Ectodermal cell (in vitro differentiated cells): Measurements from ENCODE around the gene GPR141.

ENCODE experiments used
- H3K27ac ChIP-seq: 2 replicates; pipeline ENCODE4 v1.7.0; 2013; ENCODE audit warnings: mild to moderate bottlenecking, low read depth, low read length; ENCODE audit not compliant: insufficient read depth, poor library complexity, severe bottlenecking
- H3K27me3 ChIP-seq: 2 replicates; pipeline ENCODE4 v1.7.0; 2013; ENCODE audit warnings: mild to moderate bottlenecking, low read length; ENCODE audit not compliant: insufficient read depth, control insufficient read depth, poor library complexity, severe bottlenecking
- H3K36me3 ChIP-seq: one replicate; pipeline ENCODE4 v1.7.0; 2013; ENCODE audit warnings: low read length; ENCODE audit not compliant: control insufficient read depth, insufficient read depth
- H3K4me1 ChIP-seq: one replicate; pipeline ENCODE4 v1.7.0; 2013; ENCODE audit warnings: low read length; ENCODE audit not compliant: control insufficient read depth, insufficient read depth
- H3K4me3 ChIP-seq: 2 replicates; pipeline ENCODE4 v1.7.0; 2013; ENCODE audit warnings: low read depth, low read length, control low read depth; ENCODE audit not compliant: insufficient read depth
- H3K9me3 ChIP-seq: 2 replicates; pipeline ENCODE4 v1.7.0; 2013; ENCODE audit warnings: mild to moderate bottlenecking, low read length, moderate library complexity; ENCODE audit not compliant: control insufficient read depth
- WGBS, 2 experiments: methylation state at CpG; one replicate each; pipeline ENCODE4 v1.1.7; 2013; ENCODE audit warnings: missing lambda C conversion rate in 2 of 2; 5-methylcytosine and 5-hydroxymethylcytosine counted together

Gene GPR141

DNA sequence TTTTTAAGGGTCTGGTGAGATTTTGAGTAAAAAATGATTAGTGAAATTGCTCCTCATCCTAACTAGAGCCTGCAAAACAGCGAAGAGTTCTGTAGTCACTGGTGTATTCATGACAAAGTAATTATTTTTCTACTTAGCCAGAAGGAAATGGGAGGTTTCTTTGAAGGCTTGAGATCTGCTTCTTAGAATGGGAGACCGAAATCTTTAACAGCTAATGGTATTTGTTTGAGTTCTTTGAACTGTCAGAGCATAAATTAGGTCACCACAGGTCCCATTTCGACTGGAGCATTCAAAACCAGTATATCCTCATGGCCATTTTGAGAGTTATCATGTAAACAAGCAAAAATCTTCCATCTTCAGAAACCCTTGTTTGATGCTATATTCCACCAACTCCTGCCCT lies 87.8 kb downstream of the GPR141 start:
- H3K4me1 ChIP-seq = no peaks in the 10 kb centered on the region
- no peaks in the 10 kb centered on the region for H3K36me3 ChIP-seq
- H3K27ac ChIP-seq = no peak overlapping the region
- WGBS, 2 experiments = 93 to 94% methylated on average over 3 of the region's 3 CpGs
- no peaks in the 10 kb centered on the region for H3K9me3 ChIP-seq
- H3K27me3 ChIP-seq = no peaks in the 10 kb centered on the region
- no peak overlapping the region for H3K4me3 ChIP-seq

DNA sequence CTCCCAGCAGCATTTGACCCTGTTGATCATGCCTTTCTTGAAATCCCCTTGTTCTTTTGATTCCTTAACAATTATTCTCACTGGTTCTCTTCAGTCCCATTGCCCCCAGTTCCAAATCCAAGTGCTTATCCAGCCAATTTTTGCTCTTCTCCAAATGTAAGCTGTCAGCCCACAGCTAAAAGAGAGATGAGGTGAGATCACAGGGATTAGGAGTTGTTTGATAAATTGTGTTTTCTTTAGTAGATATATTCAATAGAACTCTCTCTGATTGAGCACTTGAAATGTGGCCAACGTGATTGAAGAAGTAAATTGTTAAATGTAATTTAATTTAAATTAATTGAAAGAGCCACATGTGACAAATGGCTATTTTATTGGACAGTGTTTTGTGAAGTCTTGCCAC lies 88.2 kb downstream of the GPR141 start:
- Histone ChIP-seq H3K4me3 (no peak overlapping the region), H3K27me3 (no peaks in the 10 kb centered on the region), H3K36me3 (no peaks in the 10 kb centered on the region), H3K4me1 (no peaks in the 10 kb centered on the region), H3K9me3 (no peaks in the 10 kb centered on the region), H3K27ac (no peak overlapping the region)
- WGBS, 2 experiments = 78 to 96% methylated on average over 1 of the region's 1 CpG

DNA sequence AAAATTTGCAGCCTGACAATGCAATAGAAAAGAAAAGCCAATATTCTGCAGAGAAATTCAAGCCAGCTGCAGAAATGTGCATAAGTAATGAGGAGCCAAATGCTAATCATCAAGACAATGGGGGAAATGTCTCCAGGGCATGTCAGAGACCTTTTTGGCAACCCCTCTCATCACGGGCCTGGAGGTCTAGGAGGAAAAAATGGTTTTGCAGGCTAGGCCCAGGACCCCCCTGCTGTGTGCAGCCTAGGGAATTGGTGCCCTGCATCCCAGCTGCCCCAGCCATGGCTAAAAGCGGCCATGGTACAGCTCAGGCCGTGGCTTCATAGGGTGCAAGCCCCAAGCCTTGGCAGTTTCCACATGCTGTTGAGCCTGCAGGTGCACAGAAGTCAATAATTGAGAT lies 92.4 kb downstream of the GPR141 start:
- no peaks in the 10 kb centered on the region for H3K27me3 ChIP-seq
- H3K4me3 ChIP-seq = no peak overlapping the region
- H3K9me3 ChIP-seq = no peaks in the 10 kb centered on the region
- H3K4me1 ChIP-seq = no peaks in the 10 kb centered on the region
- 82 to 85% methylated on average over 3 of the region's 3 CpGs for WGBS, 2 experiments
- no peak overlapping the region for H3K27ac ChIP-seq
- H3K36me3 ChIP-seq = no peaks in the 10 kb centered on the region

DNA sequence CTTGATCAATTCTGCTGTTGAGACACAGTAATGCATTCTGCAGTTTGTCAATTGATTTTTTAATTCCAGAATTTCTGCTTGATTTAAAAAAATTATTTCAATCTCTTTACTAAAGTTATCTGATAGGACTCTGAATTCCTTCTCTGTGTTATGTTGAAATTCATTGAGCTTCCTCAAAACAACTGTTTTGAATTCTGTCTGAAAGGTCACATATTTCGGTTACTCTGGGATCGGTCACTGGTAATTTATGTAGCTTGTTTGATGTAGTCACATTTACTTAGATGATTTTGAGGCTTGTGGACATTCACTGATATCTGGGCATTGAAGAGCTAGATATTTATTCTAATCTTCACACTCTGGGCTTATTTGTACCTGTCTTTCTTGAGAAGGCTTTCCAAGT lies 97.6 kb downstream of the GPR141 start:
- H3K36me3 ChIP-seq = no peaks in the 10 kb centered on the region
- H3K27ac ChIP-seq = no peak overlapping the region
- H3K9me3 ChIP-seq = no peaks in the 10 kb centered on the region
- H3K4me1 ChIP-seq = no peaks in the 10 kb centered on the region
- H3K4me3 ChIP-seq = no peak overlapping the region
- H3K27me3 ChIP-seq = no peaks in the 10 kb centered on the region
- 95 to 100% methylated on average over 2 of the region's 2 CpGs for WGBS, 2 experiments

DNA sequence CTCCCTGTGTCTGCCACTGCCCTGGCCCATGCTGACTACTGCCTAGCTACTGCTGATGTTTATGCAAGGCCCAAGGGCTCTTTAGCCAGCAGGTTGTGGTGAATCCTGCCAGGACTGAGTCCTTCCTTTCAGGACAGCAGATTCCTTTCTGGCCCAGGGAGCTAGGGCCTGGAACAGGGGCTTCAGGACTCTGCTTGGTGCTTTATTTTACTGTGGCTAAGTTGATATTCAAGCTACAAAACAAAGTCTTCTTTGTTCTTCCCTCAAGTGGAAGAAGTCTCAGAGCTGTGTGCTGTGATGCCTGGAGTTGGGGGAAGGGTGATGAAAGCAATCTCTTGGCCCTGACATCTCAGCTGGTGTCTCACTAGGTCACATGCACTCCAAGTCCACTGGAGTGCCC lies 98.6 kb downstream of the GPR141 start:
- no peak overlapping the region for H3K4me3 ChIP-seq
- H3K9me3 ChIP-seq = no peaks in the 10 kb centered on the region
- H3K36me3 ChIP-seq = no peaks in the 10 kb centered on the region
- H3K27me3 ChIP-seq = no peaks in the 10 kb centered on the region
- H3K4me1 ChIP-seq = no peaks in the 10 kb centered on the region
- no peak overlapping the region for H3K27ac ChIP-seq

DNA sequence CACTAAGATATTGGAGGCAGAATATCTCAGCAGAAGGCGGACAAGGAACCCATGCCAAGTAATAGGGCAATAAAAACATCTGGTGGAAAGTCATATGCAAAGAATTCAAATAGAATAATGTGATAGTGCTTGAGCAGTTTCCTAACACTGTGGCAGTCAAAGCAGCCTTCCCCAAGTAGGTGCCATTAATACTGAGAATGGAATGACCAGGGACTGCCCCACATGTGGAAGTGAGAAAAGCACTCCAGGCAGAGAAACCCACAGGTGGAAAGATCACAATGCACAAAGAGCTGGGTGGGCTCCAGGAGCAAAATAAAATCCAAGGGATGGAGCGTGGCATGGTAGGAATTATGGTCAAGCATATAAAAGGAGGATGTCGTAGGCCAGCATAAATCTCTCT lies 100.4 kb downstream of the GPR141 start:
- no peak overlapping the region for H3K4me3 ChIP-seq
- H3K4me1 ChIP-seq = no peaks in the 10 kb centered on the region
- H3K9me3 ChIP-seq = no peaks in the 10 kb centered on the region
- WGBS, 2 experiments = 92 to 96% methylated on average over 3 of the region's 3 CpGs
- H3K36me3 ChIP-seq = no peaks in the 10 kb centered on the region
- no peaks in the 10 kb centered on the region for H3K27me3 ChIP-seq
- no peak overlapping the region for H3K27ac ChIP-seq

DNA sequence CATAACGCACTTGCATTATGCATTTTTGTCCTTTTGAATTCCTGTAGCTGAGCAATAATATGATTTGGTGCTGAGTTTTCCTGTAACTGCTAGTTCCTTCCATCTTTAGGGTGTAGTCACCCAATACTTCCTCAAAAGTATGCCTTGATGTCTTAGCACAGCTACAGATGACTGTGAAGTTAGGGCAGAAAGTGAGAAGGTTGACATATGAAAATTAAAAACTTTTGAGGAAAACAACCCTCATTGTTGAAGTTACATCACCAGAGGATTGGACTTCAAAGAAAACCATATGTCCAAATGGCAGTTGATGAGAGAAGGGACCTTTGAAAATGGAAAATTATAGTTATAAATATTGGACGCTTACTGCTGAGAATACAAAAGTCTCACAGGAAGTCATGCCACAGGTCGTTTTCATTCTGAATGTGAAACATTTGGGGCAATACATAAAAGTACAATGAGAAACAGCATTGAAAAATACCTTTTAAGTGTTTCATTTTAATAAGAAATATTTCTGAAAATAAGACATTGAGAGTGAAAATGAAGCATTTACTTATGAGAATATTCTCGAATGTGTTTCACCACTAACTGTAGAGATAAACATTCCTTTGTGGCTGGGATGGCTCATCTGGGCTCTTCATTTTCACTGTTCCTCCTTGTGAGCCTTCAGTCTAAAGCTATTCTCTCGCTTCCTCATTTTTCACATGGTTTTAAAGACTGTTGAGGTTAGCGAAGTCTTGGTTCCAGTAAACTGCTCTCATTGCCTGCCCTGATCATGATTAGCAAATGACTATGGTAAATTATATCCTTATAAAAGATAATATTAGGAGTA lies 103.4 kb downstream of the GPR141 start:
- Histone ChIP-seq H3K9me3 (no peaks in the 10 kb centered on the region), H3K4me1 (no peaks in the 10 kb centered on the region), H3K36me3 (no peaks in the 10 kb centered on the region), H3K27me3 (no peaks in the 10 kb centered on the region), H3K4me3 (no peak overlapping the region), H3K27ac (no peak overlapping the region)
- 92 to 96% methylated on average over 5 to 6 of the region's 6 CpGs for WGBS, 2 experiments
